Measurements from ENCODE around the gene SCYL3. TPM values are rescaled to one million over a fixed set of nuclear protein-coding genes. Genes with fewer than 3 reads are reported as not detected.
A peak's percentile ranks its signal among the peaks of the same experiment; 100 is the strongest.
"Not testable (repeated sequence)": the region's sequence is repeated elsewhere in the genome, so short reads cannot be mapped to it uniquely, and the experiment has no call there.

Gene SCYL3, protein sequence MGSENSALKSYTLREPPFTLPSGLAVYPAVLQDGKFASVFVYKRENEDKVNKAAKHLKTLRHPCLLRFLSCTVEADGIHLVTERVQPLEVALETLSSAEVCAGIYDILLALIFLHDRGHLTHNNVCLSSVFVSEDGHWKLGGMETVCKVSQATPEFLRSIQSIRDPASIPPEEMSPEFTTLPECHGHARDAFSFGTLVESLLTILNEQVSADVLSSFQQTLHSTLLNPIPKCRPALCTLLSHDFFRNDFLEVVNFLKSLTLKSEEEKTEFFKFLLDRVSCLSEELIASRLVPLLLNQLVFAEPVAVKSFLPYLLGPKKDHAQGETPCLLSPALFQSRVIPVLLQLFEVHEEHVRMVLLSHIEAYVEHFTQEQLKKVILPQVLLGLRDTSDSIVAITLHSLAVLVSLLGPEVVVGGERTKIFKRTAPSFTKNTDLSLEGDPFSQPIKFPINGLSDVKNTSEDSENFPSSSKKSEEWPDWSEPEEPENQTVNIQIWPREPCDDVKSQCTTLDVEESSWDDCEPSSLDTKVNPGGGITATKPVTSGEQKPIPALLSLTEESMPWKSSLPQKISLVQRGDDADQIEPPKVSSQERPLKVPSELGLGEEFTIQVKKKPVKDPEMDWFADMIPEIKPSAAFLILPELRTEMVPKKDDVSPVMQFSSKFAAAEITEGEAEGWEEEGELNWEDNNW
- total RNA-seq (2014; rRNA removed; shearing (Covaris generic)) = 7.3 and 7.4 TPM in 2 replicates

DNA sequence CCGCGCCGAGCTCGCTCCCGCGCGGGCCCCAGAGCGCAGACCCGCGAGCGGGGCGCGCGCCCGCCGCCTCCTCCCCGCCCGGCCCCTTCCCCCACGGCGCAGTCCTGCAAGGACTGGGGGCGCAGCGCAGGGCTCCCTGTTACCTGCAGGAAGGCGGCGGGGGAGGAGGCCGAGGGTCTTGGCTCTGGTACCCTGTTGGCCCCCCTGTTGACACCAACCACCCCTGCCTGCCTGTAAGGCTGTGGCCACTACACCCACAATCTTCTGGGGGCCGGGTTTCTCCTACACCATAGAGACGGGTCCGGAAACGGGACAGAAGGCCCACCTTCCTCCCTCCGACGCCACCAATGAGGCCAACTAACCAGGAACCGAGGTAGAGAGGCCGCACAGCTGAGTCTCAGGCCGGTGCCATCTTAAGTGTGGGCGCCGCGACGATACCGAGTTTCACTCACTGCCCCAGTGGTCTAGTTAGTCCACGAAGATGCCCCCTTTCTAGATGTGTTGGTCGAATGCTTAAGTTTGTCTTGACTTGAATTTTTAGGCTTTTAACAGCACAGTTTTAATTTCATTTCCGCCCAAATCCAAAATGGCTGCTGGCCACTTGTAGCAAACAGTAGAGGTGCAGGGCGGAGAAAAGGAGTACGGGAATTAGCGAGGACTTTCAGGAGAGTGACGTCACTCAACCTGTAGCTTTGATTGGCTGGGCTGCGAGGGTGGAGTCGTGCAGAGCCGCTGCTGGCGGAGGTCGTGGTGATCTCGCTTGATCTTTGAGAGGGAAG lies at the start of gene SCYL3:
TSS of gene SCYL3 (minus strand) at position 252 of the 779 bp plus-strand sequence. CDS start 5,056 bp downstream, outside the sequence.
- peak; percentile 97 for DNase-seq (ENCODE audit: low read depth)

DNA sequence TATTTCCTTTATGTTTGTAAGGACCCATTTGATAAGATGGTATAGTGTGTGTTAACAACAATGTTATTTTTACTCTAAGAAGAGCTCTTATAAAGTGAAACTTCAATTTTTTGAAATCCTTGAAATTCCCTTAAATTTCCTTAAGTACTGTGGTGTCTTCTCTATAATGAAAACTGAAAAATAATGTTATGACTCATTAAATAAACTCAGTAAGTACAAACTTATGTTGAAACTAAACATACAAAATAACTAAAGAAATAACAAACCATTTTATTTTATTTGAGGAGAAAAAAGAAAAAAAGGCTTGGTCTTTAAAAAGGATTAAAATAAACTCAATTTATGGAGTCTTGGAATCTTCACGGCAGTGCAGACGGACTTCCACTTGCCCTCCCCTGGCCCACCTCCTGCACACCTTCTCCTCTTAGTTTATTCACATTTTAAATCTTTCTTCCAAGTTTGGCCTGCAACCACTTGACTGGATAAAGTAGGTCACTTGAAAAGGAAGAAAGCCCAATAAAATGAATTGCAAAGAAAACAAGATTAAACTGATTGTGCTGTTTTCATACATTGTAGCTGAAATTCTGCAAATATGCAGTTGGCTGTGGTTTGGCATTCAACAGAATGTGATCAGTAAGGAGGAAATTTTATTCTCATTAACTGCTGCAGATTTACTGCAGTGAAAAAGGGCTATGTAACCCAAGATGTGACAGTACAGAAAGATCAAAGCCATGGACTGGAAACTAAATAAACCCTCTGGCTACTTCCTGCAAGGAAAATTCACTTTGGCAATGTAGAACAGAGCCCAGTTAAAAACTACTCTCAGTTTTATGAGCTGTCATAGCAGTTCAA lies 48.5 kb upstream of the SCYL3 start:
- DNase-seq (ENCODE audit: low read depth) = peak; percentile 9

DNA sequence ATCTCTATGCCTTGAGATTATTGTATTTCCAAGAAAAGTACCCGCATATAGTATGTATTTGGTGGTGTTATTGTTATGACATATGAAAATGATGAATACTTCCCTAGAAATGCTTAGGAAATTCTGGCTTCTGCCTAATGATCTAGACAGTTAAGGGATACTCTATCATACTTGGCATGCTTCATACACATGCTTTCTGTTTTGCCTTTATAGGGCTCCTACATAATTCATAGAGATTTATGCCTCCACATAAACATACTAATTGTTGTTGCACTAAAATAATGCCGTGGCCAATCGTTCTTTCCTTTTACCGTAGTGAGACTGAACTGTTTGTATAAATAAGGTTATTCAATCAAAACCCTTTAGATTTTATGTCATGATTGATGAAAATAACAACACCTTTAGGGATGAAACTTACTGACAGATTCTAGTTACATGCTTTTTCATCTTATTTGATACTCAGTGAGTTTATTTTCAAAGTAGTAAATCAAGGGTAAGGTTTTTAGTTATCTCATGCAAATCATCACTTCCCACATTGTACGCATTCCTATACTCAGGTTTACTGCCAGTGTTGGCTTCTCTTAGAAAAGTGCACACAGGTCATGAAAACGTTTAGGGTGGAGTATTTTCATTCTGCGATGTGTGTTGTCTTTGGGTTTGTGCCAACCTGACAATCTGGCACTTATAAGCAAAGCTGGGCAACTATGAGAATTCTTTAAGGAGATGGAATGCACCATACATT lies 40.5 kb upstream of the SCYL3 start:
- peak; percentile 61 for DNase-seq (ENCODE audit: low read depth)

DNA sequence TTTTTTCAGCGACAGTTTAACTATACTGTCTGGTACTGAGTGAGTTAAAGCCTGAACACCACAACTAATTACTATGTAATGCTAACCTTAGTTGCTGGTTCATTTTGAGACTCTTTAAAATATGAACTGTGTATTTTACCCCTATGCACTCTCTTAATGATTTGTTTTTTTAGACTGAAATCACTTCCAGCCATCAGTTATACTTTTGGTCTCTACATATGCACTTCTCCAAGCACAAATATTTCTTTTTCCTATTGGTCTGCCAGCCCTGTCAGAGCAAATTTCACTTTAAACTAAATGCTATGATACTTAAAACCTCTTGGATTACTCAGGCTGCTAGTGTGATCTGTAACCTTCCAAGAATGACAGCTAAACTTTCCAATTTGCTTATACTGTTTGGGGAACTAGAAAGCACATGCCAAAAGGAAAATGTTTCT lies 38.1 kb upstream of the SCYL3 start:
- DNase-seq (ENCODE audit: low read depth) = no peak

DNA sequence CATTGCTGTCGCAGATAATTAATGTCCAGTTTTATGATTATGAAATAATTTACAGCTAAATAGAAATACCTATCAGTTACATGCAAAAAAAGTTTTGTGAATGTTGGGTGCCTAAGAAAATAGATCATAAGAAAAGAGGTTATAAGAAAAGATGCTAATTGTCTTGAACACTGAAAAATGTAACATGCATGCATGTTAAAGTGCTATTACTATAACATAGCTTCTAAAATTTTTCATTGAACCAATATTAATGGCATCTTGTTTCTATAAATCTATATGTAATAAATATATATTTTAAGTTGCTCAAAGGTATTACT lies 35.5 kb upstream of the SCYL3 start:
- DNase-seq (ENCODE audit: low read depth) = no peak

DNA sequence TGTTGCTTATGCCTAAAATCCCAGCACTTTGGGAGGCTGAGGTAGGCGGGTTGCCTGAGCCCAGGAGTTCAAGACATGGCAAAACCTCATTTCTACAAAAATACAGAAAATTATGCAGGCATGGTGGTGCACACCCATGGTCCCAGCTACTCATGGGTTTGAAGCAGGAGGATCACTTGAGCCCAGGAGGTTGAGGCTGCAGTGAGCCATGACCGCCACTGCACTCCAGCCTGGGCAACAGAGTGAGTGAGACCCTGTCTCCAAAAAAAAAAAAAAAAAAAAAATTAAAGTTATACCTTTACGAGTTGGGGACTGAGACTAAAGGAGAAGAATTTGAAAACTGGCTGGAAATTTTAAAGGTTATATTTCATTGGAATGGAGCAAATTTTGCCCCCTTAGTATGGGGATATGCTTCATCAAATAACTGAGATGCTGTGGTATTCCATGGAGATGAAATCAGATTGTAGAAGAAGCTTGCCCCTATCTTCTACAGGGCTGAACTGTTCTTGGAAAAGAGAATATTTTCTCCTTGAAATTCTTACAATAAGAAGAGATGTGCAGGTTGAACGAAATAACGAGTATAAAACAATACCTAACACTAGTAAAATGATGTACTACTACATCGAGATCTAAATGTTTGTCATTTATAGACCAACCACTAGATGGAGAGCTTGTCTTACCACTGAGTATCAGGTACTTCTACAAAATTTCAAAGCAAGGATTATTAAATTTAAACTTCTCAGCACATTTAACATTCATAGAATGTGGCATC lies 34.9 kb upstream of the SCYL3 start:
- peak; percentile 19 for DNase-seq (ENCODE audit: low read depth)

DNA sequence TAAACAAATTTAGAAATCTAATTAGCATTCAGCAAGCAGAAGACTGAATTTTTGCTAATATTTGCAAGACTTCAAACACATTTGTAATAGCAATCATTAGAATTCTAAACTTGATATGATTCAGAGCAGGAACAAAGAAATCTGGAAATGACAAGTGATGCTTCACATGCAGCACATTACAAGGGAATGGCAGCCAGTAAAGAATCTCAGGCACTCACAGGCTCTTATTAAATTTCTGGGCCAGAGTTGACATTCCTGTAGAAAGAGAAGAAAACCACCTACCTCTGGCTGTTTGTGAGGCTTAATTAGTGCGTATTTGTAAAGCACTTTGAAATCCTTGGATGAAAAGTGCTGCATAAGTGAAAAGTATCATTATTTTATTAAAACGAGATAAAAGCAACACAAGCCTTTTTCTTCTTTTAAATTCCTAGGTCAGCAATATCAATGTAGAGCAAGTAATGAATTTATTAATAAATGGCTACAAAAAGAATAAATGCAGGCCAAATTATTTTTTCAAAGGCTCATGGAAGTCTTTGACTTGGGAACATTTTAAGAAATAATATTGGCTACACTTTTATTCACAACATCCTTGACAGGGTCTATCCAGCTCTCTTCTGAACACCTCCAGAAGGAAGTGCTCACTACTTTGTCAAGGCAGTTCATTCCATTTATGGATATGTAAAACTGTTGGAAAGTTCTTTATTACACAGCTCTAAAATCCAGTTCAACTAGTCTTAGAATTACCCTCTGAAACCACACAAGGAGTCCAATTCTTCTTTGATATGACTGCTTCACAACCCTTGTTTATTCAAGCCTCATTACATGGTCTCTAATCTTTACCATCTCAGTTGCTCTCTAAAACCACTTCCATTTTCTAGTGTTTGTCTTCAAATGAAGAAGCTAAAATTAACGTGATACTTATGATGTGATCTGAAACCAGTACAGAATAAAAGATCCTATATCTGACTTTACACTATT lies 32.1 kb upstream of the SCYL3 start:
- DNase-seq (ENCODE audit: low read depth) = no peak

DNA sequence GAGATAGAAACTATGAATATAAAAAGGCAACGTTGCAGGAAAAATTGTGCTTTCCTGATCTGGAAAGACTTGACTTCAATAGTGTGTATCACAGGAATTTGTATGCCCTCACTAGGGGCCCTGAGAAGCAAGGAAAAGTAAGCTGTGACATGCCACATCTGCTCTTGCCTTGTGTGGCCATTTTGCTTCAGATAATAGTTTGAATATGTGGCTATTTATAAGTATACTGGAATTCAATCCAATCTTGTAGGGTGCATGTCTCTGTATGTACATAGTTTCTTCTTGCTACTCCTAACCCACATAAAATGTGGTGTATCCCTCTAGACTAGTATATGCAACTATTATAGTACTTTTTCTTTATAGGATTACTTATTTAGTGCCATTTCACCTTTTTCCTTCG lies 31.1 kb upstream of the SCYL3 start:
- DNase-seq (ENCODE audit: low read depth) = no peak

DNA sequence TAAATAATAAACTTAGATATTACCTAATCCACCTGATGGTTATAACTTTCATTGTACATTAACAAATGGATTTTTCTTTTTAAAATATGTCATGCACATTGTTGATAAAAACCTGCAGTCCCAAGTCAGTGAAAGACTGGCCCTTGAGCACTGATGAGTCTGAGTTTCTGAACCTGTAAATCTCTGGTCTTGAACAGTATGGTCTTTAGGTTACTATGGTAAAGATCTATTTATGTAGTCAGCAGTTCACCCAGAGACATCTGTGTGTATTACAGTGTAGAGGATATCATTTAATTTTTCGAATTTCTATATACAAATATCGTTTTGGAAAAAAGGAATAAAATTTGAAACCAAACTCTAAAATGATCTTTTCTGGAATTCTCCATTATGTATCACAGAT lies 30.4 kb upstream of the SCYL3 start:
- no peak for DNase-seq (ENCODE audit: low read depth)

DNA sequence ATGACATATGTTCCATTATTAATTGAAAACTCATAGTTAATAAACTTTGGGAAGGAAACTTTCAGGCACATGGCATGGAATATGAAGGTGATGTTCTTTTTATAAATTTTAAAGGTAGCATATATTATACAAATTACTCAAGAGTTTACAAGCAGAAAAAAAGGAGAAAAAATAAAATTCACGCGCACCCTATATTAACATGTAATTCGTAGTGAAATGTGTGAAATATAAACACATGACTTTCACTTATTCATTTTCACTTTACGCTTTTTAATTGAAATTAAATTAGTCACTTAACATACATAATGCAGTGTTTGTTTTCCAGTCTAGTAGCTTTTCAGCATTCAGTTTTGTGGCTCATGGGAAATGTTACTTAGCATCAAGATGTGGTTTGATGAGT lies 27.4 kb upstream of the SCYL3 start:
- no peak for DNase-seq (ENCODE audit: low read depth)

DNA sequence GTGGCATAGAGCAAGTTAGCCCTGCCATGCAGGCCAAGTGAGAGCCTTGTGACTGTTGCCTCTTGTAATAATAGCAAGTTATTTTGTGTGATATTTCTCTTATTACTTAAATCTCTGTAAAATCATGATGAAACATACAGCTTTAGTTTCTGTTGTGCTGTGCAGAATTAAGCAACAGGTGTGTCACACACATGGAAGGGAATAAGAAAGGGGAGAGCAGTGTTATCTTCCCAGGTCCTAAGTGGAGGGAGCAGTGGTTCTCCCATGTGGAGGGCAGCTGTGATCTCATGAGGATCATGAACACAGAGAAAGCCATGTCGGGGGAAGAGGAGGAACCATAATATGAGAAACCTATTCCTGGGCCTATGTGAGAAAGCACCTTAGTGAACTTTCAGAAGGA lies 25.2 kb upstream of the SCYL3 start:
- no peak for DNase-seq (ENCODE audit: low read depth)

DNA sequence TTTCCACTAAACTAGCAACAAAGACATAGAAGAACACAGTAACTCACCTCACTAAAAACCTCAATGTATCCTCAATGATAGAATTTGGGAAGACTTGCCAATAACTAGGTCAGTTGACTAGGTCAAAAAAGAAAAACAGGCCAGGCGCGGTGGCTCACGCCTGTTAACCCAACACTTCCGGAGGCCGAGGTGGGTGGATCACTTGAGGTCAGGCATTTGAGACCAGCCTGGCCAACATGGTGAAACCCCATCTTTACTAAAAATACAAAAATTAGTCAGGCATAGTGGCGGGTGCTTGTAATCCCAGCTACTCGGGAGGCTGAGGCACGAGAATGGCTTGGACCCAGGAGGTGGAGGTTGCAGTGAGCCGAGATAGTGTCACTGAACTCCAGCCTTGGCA lies 24.5 kb upstream of the SCYL3 start:
- DNase-seq (ENCODE audit: low read depth) = not testable (repeated sequence)

DNA sequence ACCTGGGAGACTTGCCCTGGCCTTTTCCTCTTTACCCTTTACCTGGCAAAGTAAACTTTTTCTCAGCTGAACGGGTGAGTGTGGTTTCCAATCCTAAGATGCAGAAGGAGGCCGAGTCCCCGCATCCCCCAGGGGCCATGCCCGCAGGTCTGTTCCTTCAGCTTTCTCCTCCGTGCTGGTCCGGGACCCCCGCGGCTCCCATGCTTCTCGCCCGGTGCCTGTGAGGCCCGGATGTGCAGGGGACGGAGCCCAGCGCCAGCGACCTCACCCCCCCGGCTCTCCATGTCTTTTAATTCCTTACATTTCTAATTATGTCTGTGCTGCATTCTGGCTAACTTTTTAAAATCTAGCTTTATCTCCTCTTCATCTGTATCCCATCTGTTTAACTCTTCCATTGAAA lies 21.5 kb upstream of the SCYL3 start:
- no peak for DNase-seq (ENCODE audit: low read depth)

DNA sequence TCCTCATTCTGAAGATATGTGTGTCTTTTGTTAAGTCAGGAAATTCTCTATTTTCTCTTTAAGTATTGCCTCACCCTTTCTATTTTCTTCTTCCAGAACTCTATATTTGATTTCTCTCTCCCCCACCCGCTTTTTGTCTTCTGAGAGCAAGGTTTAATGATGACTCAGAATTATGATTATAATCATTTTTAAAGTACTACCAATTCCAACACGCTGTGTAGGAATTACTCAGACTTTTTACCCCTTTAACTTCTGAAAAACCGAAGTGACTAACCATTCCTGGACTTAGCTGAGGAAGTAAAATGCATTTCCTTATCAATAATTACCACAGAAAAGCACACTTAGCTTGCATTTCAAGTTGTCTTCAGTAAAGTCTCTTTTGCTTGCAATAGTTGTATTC lies 20.8 kb upstream of the SCYL3 start:
- DNase-seq (ENCODE audit: low read depth) = no peak

DNA sequence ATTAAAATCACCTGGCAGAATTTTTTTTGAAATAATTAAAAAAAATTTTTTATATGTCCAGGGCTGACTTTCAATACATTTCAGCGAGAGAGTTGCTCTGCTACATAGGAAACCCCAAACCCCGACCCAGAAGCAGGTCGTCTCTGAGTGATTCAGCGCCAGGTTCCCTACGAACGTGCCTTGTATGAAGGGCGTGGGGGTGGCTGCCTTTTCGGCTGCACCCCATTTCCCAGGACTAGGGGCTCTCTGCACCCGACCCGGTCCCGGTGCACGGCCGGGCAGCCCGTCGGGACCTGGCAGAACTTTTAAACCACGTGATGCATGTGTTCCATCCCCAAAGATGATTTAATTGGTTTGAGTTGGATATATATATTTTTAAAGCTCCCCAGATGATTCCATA lies 15.8 kb upstream of the SCYL3 start:
- no peak for DNase-seq (ENCODE audit: low read depth)

DNA sequence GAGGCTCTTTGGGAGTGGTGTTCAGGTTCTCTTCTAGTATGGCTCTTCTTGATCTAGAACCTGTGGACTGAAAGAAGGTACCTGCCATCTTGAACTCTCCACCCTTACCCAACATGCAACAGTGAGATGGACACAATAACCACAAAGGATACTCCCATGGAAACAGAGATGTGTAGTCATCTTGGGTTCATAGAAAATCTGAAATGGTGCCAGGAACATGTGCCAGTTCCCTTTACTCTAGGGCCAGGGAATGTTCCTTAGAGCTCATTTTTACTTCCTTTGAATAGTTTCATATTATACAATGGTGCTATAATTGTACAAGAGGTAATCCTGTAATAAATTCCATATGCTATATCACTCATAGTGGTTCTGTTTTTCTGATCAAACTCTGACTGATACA lies 13.2 kb upstream of the SCYL3 start:
- no peak for DNase-seq (ENCODE audit: low read depth)

DNA sequence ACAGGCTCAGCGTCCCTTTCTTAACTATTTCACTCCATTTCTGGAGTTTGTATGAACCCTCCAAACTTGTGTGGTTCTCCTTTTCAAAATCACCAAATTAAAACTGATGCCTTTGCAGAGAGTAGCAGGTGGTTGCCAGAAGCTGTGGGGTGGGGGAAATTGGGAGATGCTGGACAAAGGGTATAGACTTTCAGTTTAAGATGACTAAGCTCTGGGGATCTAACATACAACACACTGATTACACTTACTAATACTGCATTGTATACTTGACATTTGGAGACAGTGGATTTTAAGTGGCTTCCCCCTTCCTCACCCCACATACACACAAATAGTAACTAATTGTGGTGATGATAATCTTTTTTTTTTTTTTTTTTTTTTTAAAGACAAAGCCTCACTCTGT lies 11.1 kb upstream of the SCYL3 start:
- no peak for DNase-seq (ENCODE audit: low read depth)

DNA sequence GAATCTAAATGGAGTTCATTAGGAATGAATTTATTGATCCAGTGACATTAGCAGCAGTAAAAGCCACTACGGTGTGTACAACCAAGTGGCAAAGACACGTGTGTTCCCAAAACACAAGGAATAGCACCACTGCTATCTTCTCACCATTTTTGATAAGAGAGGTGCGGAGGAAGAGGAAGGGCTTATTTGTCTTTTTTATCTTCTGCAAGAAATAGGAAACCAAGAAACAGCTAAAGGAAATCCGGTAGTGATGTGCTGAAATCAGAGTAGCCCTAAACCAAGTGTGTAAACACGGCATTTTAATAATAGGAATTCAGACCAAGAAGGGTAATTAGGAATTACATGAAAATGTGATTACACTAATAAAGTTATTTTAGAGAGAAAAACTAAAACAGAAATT lies 9.1 kb upstream of the SCYL3 start:
- DNase-seq (ENCODE audit: low read depth) = no peak

DNA sequence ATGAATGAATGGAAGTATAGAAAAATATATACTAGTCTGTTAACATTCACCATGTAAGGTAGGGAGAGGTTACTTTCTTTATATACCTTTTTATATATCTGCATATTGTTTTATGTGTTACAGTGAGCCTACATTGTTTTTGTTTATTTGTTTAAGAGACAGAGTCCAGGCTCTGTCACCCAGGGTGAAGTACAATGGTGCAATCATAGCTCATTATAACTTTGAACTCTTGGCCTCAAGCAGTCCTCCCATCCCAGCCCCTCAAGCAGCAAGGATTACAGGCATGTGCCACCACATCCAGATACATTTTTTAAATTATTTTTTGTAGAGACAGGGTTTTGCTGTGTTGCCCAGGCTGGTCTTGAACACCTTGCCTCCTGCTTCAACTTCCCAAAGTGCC lies 7.4 kb upstream of the SCYL3 start:
- DNase-seq (ENCODE audit: low read depth) = no peak

Data from Daoy (cell line).